Measurements from ENCODE around the gene BNC2. TPM values are rescaled to one million over a fixed set of nuclear protein-coding genes. Genes with fewer than 3 reads are reported as not detected.

The BNC2 gene
- total and polyA plus RNA-seq, 2 experiments from 2014 or later: 19.3 to 20.7 TPM

DNA sequence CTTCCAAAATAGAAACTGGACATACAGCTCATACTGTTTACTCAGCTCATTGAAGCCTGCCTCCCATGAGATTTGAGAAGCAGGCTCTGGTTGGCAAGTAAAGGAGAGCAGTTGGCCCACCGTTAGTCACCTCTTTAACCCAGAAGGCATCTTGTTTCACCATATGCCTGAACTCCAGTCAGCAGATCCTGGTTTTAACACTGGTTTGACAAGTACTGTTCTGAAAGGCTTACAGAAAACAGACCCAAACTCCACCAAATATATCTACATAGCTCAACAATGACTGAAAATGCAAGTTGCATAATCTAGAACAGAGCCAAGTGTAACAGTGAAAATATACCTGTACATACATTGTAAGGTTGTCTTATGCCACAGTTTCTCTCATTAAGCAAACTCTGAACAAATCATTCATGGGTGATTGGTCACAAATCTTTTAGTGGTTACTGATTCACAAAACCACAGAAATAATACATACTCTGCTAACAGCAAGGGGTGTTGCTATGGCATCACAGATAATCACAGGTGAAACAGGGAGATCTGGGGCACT is 198.8 kb downstream of the BNC2 start:
- H4K20me1 ChIP-seq (ENCODE audit: insufficient read depth, poor library complexity, severe bottlenecking): no peaks in the 10 kb centered on the region
- no peak for DNase-seq (ENCODE audit: low spot score)
- 56% methylated on average over 1 of the region's 1 CpG for WGBS (ENCODE audit: low lambda C conversion rate, missing lambda C conversion rate)
- peaks cover 11% of the 10 kb centered on the region for H3K79me2 ChIP-seq
- H3K27ac ChIP-seq: no peak overlapping the region
- H3K4me2 ChIP-seq: no peak overlapping the region
- no peaks in the 10 kb centered on the region for H3K9me3 ChIP-seq (ENCODE audit: low read depth)
- no peaks in the 10 kb centered on the region for H3K36me3 ChIP-seq (replicated peaks; ENCODE audit: insufficient read depth, low read depth)
- TF ChIP-seq EZH2 (IDR thresholded peaks at IDR 0.05; ENCODE audit: borderline replicate concordance) (no peak), EZH2phosphoT487 (IDR thresholded peaks at IDR 0.05; ENCODE audit: low read depth, severe bottlenecking, unreplicated experiment) (no peak)
- TF ChIP-seq, protein P1, sequence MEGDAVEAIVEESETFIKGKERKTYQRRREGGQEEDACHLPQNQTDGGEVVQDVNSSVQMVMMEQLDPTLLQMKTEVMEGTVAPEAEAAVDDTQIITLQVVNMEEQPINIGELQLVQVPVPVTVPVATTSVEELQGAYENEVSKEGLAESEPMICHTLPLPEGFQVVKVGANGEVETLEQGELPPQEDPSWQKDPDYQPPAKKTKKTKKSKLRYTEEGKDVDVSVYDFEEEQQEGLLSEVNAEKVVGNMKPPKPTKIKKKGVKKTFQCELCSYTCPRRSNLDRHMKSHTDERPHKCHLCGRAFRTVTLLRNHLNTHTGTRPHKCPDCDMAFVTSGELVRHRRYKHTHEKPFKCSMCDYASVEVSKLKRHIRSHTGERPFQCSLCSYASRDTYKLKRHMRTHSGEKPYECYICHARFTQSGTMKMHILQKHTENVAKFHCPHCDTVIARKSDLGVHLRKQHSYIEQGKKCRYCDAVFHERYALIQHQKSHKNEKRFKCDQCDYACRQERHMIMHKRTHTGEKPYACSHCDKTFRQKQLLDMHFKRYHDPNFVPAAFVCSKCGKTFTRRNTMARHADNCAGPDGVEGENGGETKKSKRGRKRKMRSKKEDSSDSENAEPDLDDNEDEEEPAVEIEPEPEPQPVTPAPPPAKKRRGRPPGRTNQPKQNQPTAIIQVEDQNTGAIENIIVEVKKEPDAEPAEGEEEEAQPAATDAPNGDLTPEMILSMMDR (IDR thresholded peaks at IDR 0.05; ENCODE audit: poor library complexity): no peak
- H3K4me1 ChIP-seq (ENCODE audit: insufficient read depth): peaks cover 5% of the 10 kb centered on the region
- no peaks in the 10 kb centered on the region for H3K27me3 ChIP-seq
- no peak overlapping the region for H2AFZ ChIP-seq
- H3K9me2 ChIP-seq (replicated peaks; ENCODE audit: insufficient read depth): no peaks in the 10 kb centered on the region
- no peak overlapping the region for H3K4me3 ChIP-seq

DNA sequence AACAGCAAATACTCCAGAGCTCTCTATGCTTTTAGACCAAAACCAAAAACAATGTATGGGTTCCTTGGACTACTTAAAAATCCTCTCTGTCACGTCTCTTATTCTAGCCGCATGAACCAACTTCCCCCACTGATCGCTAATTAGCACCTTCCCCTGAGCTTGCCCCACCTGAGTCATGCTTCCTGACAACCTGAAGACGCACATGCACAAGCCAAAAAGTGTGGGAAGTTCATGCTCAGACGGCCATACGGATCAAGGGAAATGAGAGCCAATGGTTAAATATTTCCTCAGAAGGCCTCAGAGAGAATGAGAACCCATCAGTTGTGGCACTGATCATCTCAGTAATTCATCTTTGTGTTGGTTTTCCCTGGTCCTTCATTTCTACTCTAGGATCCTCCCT is 199.7 kb downstream of the BNC2 start:
- 90% methylated on average over 6 of the region's 6 CpGs for WGBS (ENCODE audit: low lambda C conversion rate, missing lambda C conversion rate)
- Histone ChIP-seq H3K4me1 (ENCODE audit: insufficient read depth) (peaks cover 5% of the 10 kb centered on the region), H3K27ac (no peak overlapping the region), H3K9me3 (ENCODE audit: low read depth) (no peaks in the 10 kb centered on the region), H2AFZ (no peak overlapping the region), H3K4me3 (no peak overlapping the region), H3K9me2 (replicated peaks; ENCODE audit: insufficient read depth) (no peaks in the 10 kb centered on the region), H3K36me3 (replicated peaks; ENCODE audit: insufficient read depth, low read depth) (no peaks in the 10 kb centered on the region), H3K27me3 (no peaks in the 10 kb centered on the region), H3K79me2 (peaks cover 11% of the 10 kb centered on the region), H3K4me2 (no peak overlapping the region), H4K20me1 (ENCODE audit: insufficient read depth, poor library complexity, severe bottlenecking) (no peaks in the 10 kb centered on the region)
- TF ChIP-seq, protein P1 (IDR thresholded peaks at IDR 0.05; ENCODE audit: poor library complexity): no peak
- TF ChIP-seq EZH2phosphoT487 (IDR thresholded peaks at IDR 0.05; ENCODE audit: low read depth, severe bottlenecking, unreplicated experiment): no peak
- TF ChIP-seq EZH2 (IDR thresholded peaks at IDR 0.05; ENCODE audit: borderline replicate concordance): no peak
- DNase-seq (ENCODE audit: low spot score): no peak

DNA sequence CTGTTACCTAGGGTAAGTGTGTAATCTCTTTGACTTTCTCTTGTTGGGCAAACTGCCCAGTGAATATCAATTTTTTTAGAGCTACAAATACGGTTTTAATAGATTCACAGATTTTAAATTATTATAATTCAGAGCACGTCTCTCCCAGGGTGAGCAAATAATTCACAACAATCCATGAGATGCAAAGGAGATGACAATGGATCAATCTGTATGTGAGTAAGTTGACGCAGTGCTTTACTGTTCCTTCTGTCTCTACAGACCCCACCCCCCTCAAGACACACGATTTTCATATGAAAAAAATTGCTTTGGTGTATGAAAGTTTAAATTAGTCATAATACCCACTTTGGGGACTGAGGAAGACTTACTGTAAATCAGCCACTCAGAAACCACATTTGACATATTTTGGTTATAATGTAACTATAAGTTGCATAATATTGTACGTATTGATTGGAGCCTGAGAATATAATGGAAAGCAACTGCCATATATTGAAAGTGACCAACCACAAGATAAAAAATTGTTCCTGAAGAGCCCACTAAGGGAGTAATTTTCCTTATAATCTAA is 201.7 kb downstream of the BNC2 start:
- DNase-seq (ENCODE audit: low spot score): no peak
- Histone ChIP-seq H3K27ac (no peak overlapping the region), H3K4me3 (no peak overlapping the region), H3K27me3 (no peaks in the 10 kb centered on the region), H3K4me2 (no peak overlapping the region), H2AFZ (no peak overlapping the region), H3K4me1 (ENCODE audit: insufficient read depth) (peaks cover 5% of the 10 kb centered on the region), H3K79me2 (peaks cover 7% of the 10 kb centered on the region), H4K20me1 (ENCODE audit: insufficient read depth, poor library complexity, severe bottlenecking) (no peaks in the 10 kb centered on the region), H3K9me3 (ENCODE audit: low read depth) (no peaks in the 10 kb centered on the region), H3K9me2 (replicated peaks; ENCODE audit: insufficient read depth) (no peaks in the 10 kb centered on the region), H3K36me3 (replicated peaks; ENCODE audit: insufficient read depth, low read depth) (no peaks in the 10 kb centered on the region)
- 89% methylated on average over 5 of the region's 5 CpGs for WGBS (ENCODE audit: low lambda C conversion rate, missing lambda C conversion rate)
- TF ChIP-seq EZH2 (IDR thresholded peaks at IDR 0.05; ENCODE audit: borderline replicate concordance) (no peak), EZH2phosphoT487 (IDR thresholded peaks at IDR 0.05; ENCODE audit: low read depth, severe bottlenecking, unreplicated experiment) (no peak)
- TF ChIP-seq, protein P1 (IDR thresholded peaks at IDR 0.05; ENCODE audit: poor library complexity): no peak
